Fibroblast of skin of abdomen (primary cell): Measurements from ENCODE around the gene TFE3.
A peak's percentile ranks its signal among the peaks of the same experiment; 100 is the strongest.

Experiments used
- DNase-seq: peaks from one replicate; pipeline ENCODE4 v3.0.0-alpha.2; 2013

TFE3 gene

GRCh38 chrX:49059681-49060085 is 16.5 kb upstream of the TFE3 start:
- DNase-seq: no peak

GRCh38 chrX:49059201-49059600 is 16.0 kb upstream of the TFE3 start:
- no peak for DNase-seq

GRCh38 chrX:49058794-49059193 is 15.6 kb upstream of the TFE3 start, which contains the start of gene CCDC120:
TSS of gene CCDC120 (plus strand) at chrX:49058999. CDS start at chrX:49062042, 3,043 bp downstream.
- no peak for DNase-seq

- no peak for DNase-seq
Measured at GRCh38 chrX:49054073-49054762, 11.1 kb upstream of the TFE3 start.

- peak; percentile 63 for DNase-seq
Measured at GRCh38 chrX:49053223-49054072, 10.3 kb upstream of the TFE3 start.

DNA sequence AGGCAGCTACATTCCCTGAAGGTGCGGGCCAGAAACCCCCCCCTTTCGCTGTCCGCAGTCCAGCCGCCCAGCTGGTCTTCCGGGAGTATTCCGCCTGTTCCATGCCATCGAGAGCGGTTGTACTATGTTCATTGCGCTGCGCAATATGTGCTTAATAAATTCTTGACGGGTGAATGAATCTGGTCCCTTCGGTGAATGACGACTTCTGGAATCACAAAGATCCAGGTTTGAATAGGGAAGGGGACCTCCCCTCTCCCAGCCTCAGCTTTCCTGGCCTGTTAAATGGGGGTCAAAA is 777 bp upstream of the TFE3 start:
- DNase-seq: no peak

GRCh38 chrX:49042581-49043219 is 457 bp downstream of the TFE3 start:
- DNase-seq: no peak

GRCh38 chrX:49041744-49042580 is 1.2 kb downstream of the TFE3 start:
- DNase-seq: peak; percentile 79

GRCh38 chrX:49040376-49040955 is 2.7 kb downstream of the TFE3 start:
- DNase-seq: peak; percentile 52

DNA sequence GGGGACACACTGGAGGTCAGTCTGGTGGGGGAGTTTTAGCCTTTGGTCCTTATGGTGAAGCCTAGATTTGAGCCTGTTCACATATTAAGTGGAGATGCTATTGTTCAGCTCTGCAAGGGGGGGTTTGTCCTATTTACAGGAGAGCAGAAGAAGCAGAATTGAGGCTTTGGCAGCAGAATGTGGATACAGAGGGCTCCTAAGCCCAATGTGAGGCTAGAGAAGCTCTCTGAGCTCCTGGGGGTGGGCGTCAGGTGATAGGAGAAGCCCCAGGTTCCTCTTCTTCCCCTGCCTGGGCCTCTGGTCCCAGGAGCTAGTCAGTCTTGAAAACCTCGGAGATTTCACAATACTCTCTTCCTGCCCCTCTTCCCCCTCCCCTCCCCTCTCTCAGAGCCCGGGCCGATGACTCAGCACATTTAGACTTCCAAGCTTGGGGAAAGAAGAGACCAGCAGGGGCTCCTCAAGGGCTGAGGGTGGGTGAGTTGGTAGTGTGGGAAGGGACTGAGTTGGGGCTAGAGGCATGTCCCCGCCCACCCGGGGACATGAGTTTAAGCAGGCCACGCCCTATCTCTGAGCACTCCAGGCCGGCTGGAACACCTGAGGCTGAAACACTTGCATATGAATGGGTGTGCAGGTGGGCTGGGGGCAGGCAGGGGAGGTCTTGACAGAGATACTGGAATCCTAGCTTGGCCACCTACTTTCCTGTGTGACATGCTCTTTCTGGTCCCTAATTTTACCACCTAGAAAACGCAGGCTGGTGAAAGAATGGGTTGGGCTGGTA is 3.4 kb downstream of the TFE3 start:
- peak; percentile 95 for DNase-seq

GRCh38 chrX:49037883-49038475 is 5.2 kb downstream of the TFE3 start:
- peak; percentile 38 for DNase-seq

GRCh38 chrX:49030283-49030682 is 12.9 kb downstream of the TFE3 start:
- DNase-seq: no peak

DNA sequence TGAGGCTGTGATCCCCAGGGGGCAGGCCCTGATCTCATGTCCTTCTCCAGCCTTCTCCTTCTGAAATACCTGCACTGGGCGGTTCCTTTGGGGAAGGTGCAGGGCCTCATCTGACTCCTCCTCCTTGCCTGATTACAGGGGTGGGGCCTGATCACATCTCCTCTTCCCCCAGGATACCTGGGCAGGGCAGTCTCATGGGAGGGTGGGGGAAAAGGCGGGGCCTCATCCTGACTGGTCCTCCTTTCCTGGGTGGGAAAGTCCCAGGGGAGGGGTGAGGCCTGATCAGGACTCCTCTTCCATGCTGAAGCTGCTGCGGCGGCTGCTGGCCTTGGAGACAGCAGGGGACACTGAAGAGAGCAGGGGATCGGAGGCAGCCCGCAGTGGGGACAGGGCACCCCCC is 13.3 kb downstream of the TFE3 start:
- no peak for DNase-seq

DNA sequence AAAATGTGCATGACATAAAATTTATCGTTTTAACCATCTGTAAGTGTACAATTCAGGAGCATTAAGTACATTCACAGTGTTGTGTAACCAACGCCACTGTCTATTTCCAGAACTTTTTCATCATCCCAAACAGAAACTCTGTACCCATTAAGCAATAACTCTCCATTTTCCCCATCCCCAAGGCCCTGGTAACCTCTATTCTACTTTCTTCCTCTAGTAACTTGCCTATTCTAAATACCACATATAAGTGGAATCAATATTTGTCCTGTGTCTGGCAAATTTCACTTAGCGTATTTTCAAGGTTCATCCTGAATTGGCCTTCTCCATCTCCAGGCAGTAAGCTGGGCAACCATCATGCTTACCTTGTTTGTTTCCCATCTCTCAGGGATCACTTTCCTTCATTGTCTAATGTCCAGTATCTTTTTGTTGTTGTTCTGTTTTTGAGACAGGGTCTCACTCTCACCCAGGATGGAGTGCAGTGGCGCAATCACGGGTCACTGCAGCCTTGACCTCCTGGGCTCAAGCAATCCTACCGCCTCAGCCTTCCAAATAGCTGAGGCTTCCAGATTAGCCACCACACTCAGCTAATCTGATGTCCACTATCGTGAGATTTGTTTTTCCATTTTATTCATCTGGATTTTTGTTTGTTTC is 23.4 kb downstream of the TFE3 start:
- no peak for DNase-seq

- DNase-seq: no peak
Measured at GRCh38 chrX:49019050-49019449, 24.1 kb downstream of the TFE3 start.

DNA sequence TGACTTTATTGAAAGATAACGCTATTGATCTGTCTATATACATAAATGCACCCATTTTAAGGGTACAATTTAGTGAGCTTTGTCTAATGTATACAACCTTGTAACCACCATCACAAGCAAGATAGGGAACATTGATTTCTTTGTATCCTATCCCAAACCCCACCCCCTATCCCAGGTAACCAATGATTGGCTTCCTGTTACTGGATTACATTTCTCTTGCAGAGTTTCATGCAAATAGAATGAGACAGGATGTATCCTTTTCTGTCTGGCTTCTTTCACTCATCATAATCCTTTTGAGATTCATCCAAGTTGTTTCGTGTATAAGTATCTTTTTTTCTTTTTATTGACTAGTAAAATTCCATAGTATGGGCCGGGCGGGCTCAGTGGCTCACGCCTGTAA is 39.5 kb downstream of the TFE3 start:
- no peak for DNase-seq

DNA sequence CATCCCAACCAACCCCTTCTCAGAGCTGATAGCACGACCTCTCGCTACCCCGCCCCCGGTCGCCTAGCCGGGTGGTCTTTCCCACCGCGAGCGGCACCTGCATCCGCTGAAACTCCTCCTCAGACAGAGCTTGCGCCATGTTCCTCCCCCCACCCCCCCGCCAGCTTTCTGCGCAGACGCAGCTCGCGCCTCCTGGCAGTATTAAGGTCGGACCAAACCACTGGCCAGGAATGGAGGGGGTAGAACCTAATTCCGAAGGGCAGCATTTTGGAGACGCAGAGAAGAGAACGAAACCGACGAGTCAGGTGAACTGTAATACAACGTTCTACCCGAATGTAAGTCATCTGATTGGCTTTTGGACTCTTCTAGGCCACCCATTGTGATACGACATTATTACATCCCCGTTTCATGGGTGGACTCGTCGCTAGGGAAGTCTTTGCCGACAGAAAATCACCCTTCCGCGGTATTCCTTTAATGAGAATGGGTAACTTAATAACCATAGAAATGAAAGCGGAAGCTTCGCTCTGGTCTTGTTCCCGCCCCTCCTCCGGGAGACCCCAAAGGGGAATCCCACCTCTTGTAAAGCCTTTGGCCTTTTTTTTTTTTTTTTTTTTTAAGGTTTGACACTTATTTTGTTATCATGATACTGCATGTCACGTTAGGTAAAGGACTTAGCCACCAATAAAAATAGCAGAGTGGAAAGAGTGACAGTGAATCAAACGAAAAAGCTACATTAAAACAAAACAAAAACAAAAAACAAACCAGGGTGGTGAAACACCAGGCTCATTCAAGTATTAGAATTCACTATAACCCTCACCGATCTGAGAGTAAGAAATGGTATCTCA is 40.8 kb downstream of the TFE3 start, which contains the start of gene GRIPAP1:
Gene GRIPAP1 (minus strand): TSS at position 174 of the 845 bp plus-strand sequence. CDS start 35 bp downstream, at position 139.
- peak; percentile 81 for DNase-seq

DNA sequence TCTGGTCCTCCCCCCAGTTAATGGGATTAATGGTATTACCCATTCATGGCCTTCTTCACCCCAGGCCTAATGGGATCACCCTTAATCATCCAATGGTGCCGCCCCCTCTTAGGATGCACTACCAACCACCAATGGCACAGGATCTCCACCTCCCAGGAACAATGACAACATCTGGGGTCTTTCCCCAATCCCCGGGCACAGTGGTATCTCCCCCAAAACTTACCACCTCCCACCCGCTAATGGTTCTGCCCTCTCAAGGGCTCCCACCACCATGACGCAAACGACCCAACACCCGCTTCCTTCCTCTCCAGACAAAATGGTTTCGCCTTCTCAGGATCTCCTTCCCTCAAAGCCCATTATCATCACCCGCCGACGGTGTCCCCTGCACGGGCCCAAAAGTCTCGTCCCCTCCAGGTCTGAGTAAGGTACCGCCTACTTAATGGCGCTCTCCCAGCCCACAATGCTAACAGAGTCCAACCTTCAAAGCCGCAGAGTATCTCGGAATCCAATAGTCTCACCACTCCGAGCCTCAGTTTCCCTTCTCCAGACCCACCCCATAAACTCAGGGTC is 41.6 kb downstream of the TFE3 start:
- peak; percentile 28 for DNase-seq

GRCh38 chrX:49000636-49001035 is 42.5 kb downstream of the TFE3 start:
- no peak for DNase-seq
